HCT116 (cell line): ENCODE results near the gene FTSJ1. TPM values are rescaled to one million over a fixed set of nuclear protein-coding genes. Genes with fewer than 3 reads are reported as not detected.
A peak's percentile ranks its signal among the peaks of the same experiment; 100 is the strongest.

ENCODE experiments used
- ATAC-seq: fragments of 200-7000 bp; cut with Tn5 transposase; 2 replicates; pipeline ENCODE4 v1.9.1; 2020; ENCODE audit warnings: mild to moderate bottlenecking, moderate library complexity
- BruUV-seq: library from RNA; stranded (reverse); fragments of 400-500 nt; replicated peaks from 2 replicates; lab custom pipeline; 2021; lab: Mats Ljungman, UMichigan
- CTCF ChIA-PET: fragments of 300-600 bp; sonication (Branson Sonifier 250); formaldehyde crosslinking; loops from one replicate; lab custom pipeline; 2021; ENCODE audit warnings: antibody characterized with exemption; lab: Charles Lee
- POLR2A ChIA-PET: fragments of 300-600, 350-600 bp; sonication (Branson Sonifier 250); formaldehyde crosslinking; loops from one replicate; lab custom pipeline; 2021; ENCODE audit warnings: antibody characterized with exemption; lab: Charles Lee
- RAD21 ChIA-PET, 2 experiments: fragments of 300-600 bp; sonication (Branson Sonifier 250); formaldehyde crosslinking; loops; one replicate each; lab custom pipeline; 2023; ENCODE audit warnings: low total read pairs in 2 of 2; ENCODE audit not compliant: uncharacterized antibody in 2 of 2, unreplicated experiment in 2 of 2, low non-redundant PET in 1 of 2; lab: Charles Lee
- DNase-seq: peaks from one replicate; pipeline ENCODE4 v3.0.0-alpha.2; 2010; ENCODE audit warnings: low read depth, low spot score
- H2AFZ ChIP-seq: fragments of 200-600 bp; shearing (Covaris generic), sonication (generic); 2 replicates; pipeline ENCODE4 v1.6.1; 2017; ENCODE audit warnings: low read depth, mixed run types, mixed read lengths, antibody characterized with exemption, low read length; ENCODE audit not compliant: poor library complexity, severe bottlenecking
- H3K27ac ChIP-seq: 2 replicates; pipeline ENCODE4 v1.5.1; 2012; ENCODE audit warnings: low read depth, low read length
- H3K27me3 ChIP-seq: fragments of 200-600 bp; sonication (generic); 2 replicates; pipeline ENCODE4 v1.6.1; 2016; ENCODE audit warnings: mixed run types, low read length, mixed read lengths; ENCODE audit not compliant: insufficient read depth
- H3K36me3 ChIP-seq, 2 experiments: fragments of 200-500 bp in 1 of 2; fragments of 200-600 bp in 1 of 2; sonication (Bioruptor generic) in 1 of 2; sonication (generic) in 1 of 2; 2 replicates each; pipeline versions ENCODE4 v1.5.1 to v1.6.1; 2014 to 2016; ENCODE audit warnings: low read length in 2 of 2, inconsistent platforms in 1 of 2, mixed read lengths in 1 of 2, mixed run types in 1 of 2; ENCODE audit not compliant: insufficient read depth in 2 of 2, control insufficient read depth in 1 of 2
- H3K4me1 ChIP-seq, 2 experiments: fragments of 200-600 bp in 1 of 2; sonication (generic) in 1 of 2; 2 replicates each; pipeline versions ENCODE4 v1.5.1 to v1.6.1; 2012 to 2017; ENCODE audit warnings: low read length in 2 of 2, inconsistent platforms in 1 of 2, mild to moderate bottlenecking in 1 of 2, mixed read lengths in 1 of 2, mixed run types in 1 of 2, moderate library complexity in 1 of 2; ENCODE audit not compliant: insufficient read depth in 2 of 2, control insufficient read depth in 1 of 2
- H3K4me2 ChIP-seq: fragments of 200-600 bp; sonication (generic); 2 replicates; pipeline ENCODE4 v1.6.1; 2017; ENCODE audit warnings: mixed run types, low read length, mixed read lengths
- H3K4me3 ChIP-seq, 2 experiments: fragments of 200-600 bp in 1 of 2; sonication (generic) in 1 of 2; replicated peaks in 1 of 2; 2 replicates each; pipeline ENCODE4 v1.5.1; 2011 to 2016; ENCODE audit warnings: low read length in 2 of 2, control low read depth in 1 of 2, low read depth in 1 of 2, mild to moderate bottlenecking in 1 of 2, mixed read lengths in 1 of 2, mixed run types in 1 of 2
- H3K79me2 ChIP-seq: fragments of 200-600 bp; sonication (generic); 2 replicates; pipeline ENCODE4 v1.6.1; 2017; ENCODE audit warnings: mild to moderate bottlenecking, mixed run types, low read length, moderate library complexity, mixed read lengths; ENCODE audit not compliant: insufficient read depth
- H3K9ac ChIP-seq: fragments of 200-600 bp; sonication (generic); 2 replicates; pipeline ENCODE4 v1.6.1; 2016; ENCODE audit warnings: low read length, mixed read lengths
- H3K9me2 ChIP-seq: fragments of 200-600 bp; sonication (generic), shearing (Covaris generic); 2 replicates; pipeline ENCODE4 v1.6.1; 2017; ENCODE audit warnings: mixed run types, mild to moderate bottlenecking, moderate library complexity; ENCODE audit not compliant: insufficient read depth
- H3K9me3 ChIP-seq, 2 experiments: fragments of 200-500 bp in 1 of 2; fragments of 200-600 bp in 1 of 2; sonication (Bioruptor generic) in 1 of 2; sonication (generic) in 1 of 2; 2 replicates each; pipeline ENCODE4 v1.6.1; 2014 to 2017; ENCODE audit warnings: low read length in 2 of 2, mixed read lengths in 2 of 2, inconsistent platforms in 1 of 2, low read depth in 1 of 2, mild to moderate bottlenecking in 1 of 2, mixed run types in 1 of 2, moderate library complexity in 1 of 2; ENCODE audit not compliant: control insufficient read depth in 1 of 2, insufficient read depth in 1 of 2
- H4K20me1 ChIP-seq: fragments of 200-600 bp; sonication (generic), shearing (Covaris generic); 2 replicates; pipeline ENCODE4 v1.6.1; 2017; ENCODE audit warnings: mixed run types, mild to moderate bottlenecking, moderate library complexity; ENCODE audit not compliant: insufficient read depth
- ATF3 ChIP-seq: IDR thresholded peaks from 2 replicates; pipeline ENCODE4 v1.6.1; 2012
- CBX3 ChIP-seq: IDR thresholded peaks from 2 replicates; pipeline ENCODE4 v1.6.1; 2012; ENCODE audit warnings: low read depth
- EGR1 ChIP-seq: IDR thresholded peaks from 2 replicates; pipeline ENCODE4 v1.6.1; 2012; ENCODE audit warnings: low read depth
- ELF1 ChIP-seq: IDR thresholded peaks from 2 replicates; pipeline ENCODE4 v1.6.1; 2012; ENCODE audit warnings: low read depth, borderline replicate concordance
- EZH2 ChIP-seq: fragments of 200-600 bp; sonication (generic); IDR thresholded peaks from 2 replicates; pipeline ENCODE4 v1.6.1; 2017; ENCODE audit warnings: antibody characterized with exemption, mixed run types
- FOSL1 ChIP-seq: IDR thresholded peaks from 2 replicates; pipeline ENCODE4 v1.6.1; 2012; ENCODE audit warnings: low read depth
- JUND ChIP-seq: IDR thresholded peaks from 2 replicates; pipeline ENCODE4 v1.6.1; 2012
- MAX ChIP-seq: IDR thresholded peaks from 2 replicates; pipeline ENCODE4 v1.6.1; 2012
- RAD21 ChIP-seq: IDR thresholded peaks from 2 replicates; pipeline ENCODE4 v1.6.1; 2012; ENCODE audit warnings: low read depth, mild to moderate bottlenecking
- SP1 ChIP-seq: IDR thresholded peaks from 2 replicates; pipeline ENCODE4 v1.6.1; 2012; ENCODE audit warnings: low read depth
- TCF7L2 ChIP-seq: IDR thresholded peaks from 2 replicates; pipeline ENCODE4 v1.7.0; 2011; ENCODE audit warnings: borderline replicate concordance, inconsistent platforms; ENCODE audit not compliant: insufficient read depth, insufficient read length; ENCODE audit errors: extremely low read depth
- YY1 ChIP-seq: IDR thresholded peaks from 2 replicates; pipeline ENCODE4 v1.6.1; 2011; ENCODE audit warnings: low read length, low read depth, moderate library complexity, mild to moderate bottlenecking; ENCODE audit not compliant: insufficient replicate concordance; ENCODE audit errors: extremely low read depth
- ZFX ChIP-seq: fragments of 450-650 bp; IDR thresholded peaks from 2 replicates; pipeline ENCODE4 v1.6.1; 2017
- ZNF274 ChIP-seq: fragments of 200-500 bp; sonication (Bioruptor generic); IDR thresholded peaks from 2 replicates; pipeline ENCODE4 v1.6.1; 2014; ENCODE audit warnings: mild to moderate bottlenecking, low read depth, low read length, inconsistent platforms
- intact Hi-C: fragments of 100-400 bp; cut with micrococcal nuclease; formaldehyde crosslinking; loops from 2 replicates; pipeline ENCODE4 v1.10.0; 2022
- total RNA-seq: library from RNA; stranded (reverse); gene quantifications from one replicate; pipeline ENCODE4 v1.2.1, GENCODE V29; 2021; ENCODE audit not compliant: unreplicated experiment

The FTSJ1 gene
- total RNA-seq, 1 experiment from 2014 or later, result 64.9 TPM

GRCh38 chrX:48470110-48470832 lies 5.7 kb upstream of the FTSJ1 start, which contains the start of gene SLC38A5:
SLC38A5 (minus strand) TSS chrX:48470260; CDS start chrX:48467924, 2,336 bp downstream.
- Histone ChIP-seq H4K20me1 (no peaks in the 10 kb centered on the region), H3K79me2 (peaks cover 23% of the 10 kb centered on the region), H3K4me1 (peaks cover 8 to 33% of the 10 kb centered on the region in 2 experiments; a peak in 3 of 4 replicates), H3K27ac (peak within 1 kb of the TSS; percentile 70), H3K9ac (peak within 1 kb of the TSS; percentile 82), H3K4me2 (peak within 1 kb of the TSS; percentile 80), H3K36me3 (no peaks in the 10 kb centered on the region), H3K4me3 (peak within 1 kb of the TSS; percentile 61 to 62), H3K9me3 (no peaks in the 10 kb centered on the region), H3K9me2 (no peaks in the 10 kb centered on the region), H3K27me3 (no peaks in the 10 kb centered on the region), H2AFZ (no peak within 1 kb of the TSS)
- RAD21 ChIA-PET, result no interaction called here
- intact Hi-C loops, result loop anchor here (10.0 kb wide), 1 partner anchor 105 kb away; the partner anchor contains the start of gene RBM3
- DNase-seq, result no peak
- no peak for ATAC-seq
- no TSS peak for BruUV-seq
- CTCF ChIA-PET, result interaction anchor here (2.7 kb wide), 1 partner anchor 387 kb away, joined by 11 read pairs; no protein-coding TSS in a partner anchor
- TF ChIP-seq ELF1, result no peak
- TF ChIP-seq EGR1, result no peak
- TF ChIP-seq JUND, result no peak
- no peak for TF ChIP-seq TCF7L2
- no peak for TF ChIP-seq ZFX
- TF ChIP-seq ZNF274, result no peak
- no peak for TF ChIP-seq EZH2
- TF ChIP-seq ATF3, result no peak
- no peak for TF ChIP-seq SP1
- no peak for TF ChIP-seq FOSL1
- no peak for TF ChIP-seq YY1
- TF ChIP-seq CBX3, result no peak
- no peak for TF ChIP-seq RAD21
- TF ChIP-seq MAX, result no peak
- POLR2A ChIA-PET, result no interaction called here
